K562 (cell line): ENCODE data around the gene SLC22A23. TPM values are rescaled to one million over a fixed set of nuclear protein-coding genes. Genes with fewer than 3 reads are reported as not detected.
A peak's percentile ranks its signal among the peaks of the same experiment; 100 is the strongest.

Experiments used
- E2F6 ChIP-seq, 2 experiments: IDR thresholded peaks; 2 replicates each; pipeline ENCODE4 v1.6.1; 2011; ENCODE audit warnings: borderline replicate concordance in 1 of 2, control low read depth in 1 of 2, low read depth in 1 of 2, low read length in 1 of 2, mild to moderate bottlenecking in 1 of 2, mixed read lengths in 1 of 2, moderate library complexity in 1 of 2; ENCODE audit not compliant: insufficient read depth in 1 of 2, insufficient read length in 1 of 2, poor library complexity in 1 of 2, severe bottlenecking in 1 of 2; ENCODE audit errors: extremely low read depth in 1 of 2
- MGA ChIP-seq: fragments of 450-650 bp; IDR thresholded peaks from 2 replicates; pipeline ENCODE4 v1.6.1; 2016; ENCODE audit warnings: mild to moderate bottlenecking, moderate library complexity
- PCBP2 ChIP-seq: fragments of 200-400 bp; formaldehyde crosslinking; IDR thresholded peaks from 2 replicates; pipeline ENCODE4 v1.6.1; 2018; ENCODE audit warnings: low read length, low read depth, mild to moderate bottlenecking, moderate library complexity; ENCODE audit not compliant: poor library complexity, severe bottlenecking
- POLR2G ChIP-seq: fragments of 200-400 bp; formaldehyde crosslinking; IDR thresholded peaks from 2 replicates; pipeline ENCODE4 v1.6.1; 2017; ENCODE audit warnings: low read depth, mild to moderate bottlenecking, antibody characterized with exemption, low read length, moderate library complexity
- ZNF316 ChIP-seq: fragments of 450-650 bp; IDR thresholded peaks from 2 replicates; pipeline ENCODE4 v1.6.1; 2016
- ZNF354B ChIP-seq: fragments of 250-450 bp; sonication (Bioruptor Pico); IDR thresholded peaks from 2 replicates; pipeline ENCODE4 v1.4.0; 2020
- ZNF431 ChIP-seq: sonication (generic); formaldehyde crosslinking; IDR thresholded peaks from 2 replicates; pipeline ENCODE4 v1.8.0; 2022; ENCODE audit warnings: mild to moderate bottlenecking, missing genetic modification reagents
- ZNF609 ChIP-seq: sonication (generic); formaldehyde crosslinking; IDR thresholded peaks from 2 replicates; pipeline ENCODE4 v1.8.1; 2023; ENCODE audit warnings: missing genetic modification reagents, mild to moderate bottlenecking, borderline replicate concordance
- polyA plus RNA-seq, 8 experiments: library from polyadenylated mRNA; depleted of rRNA in 4 of 8; stranded (reverse) in 5 of 8; unstranded in 3 of 8; fragments of >200 nt; fragmentation: Nextera tagmentation in 2 of 8; fragmentation: Illumina TruSeq in 1 of 8; extraction: Ambion mirVana in 2 of 8; extraction: Trizol in 1 of 8; gene quantifications; 2 replicates each; pipeline versions ENCODE4 v1.2.1 to v1.2.3, GENCODE V29; 2011 to 2014; ENCODE audit warnings: inconsistent platforms in 1 of 8, missing spikeins in 1 of 8
- total RNA-seq, 7 experiments: library from RNA; depleted of rRNA in 6 of 7; stranded (reverse); fragments of >200 nt in 6 of 7; fragmentation: Illumina TruSeq in 2 of 7; extraction: Trizol in 2 of 7; gene quantifications; 2 replicates each; pipeline versions ENCODE4 v1.2.1 to v1.2.3, GENCODE V29; 2011 to 2021; ENCODE audit warnings: low replicate concordance in 1 of 7

Gene SLC22A23
- total and polyA plus RNA-seq, 9 of the 15 experiments (the other 6 are each of a cell fraction or from before 2014, with no cell fraction given), result 0.30 to 8.7 (median 2.5) TPM

- peak; percentile 28 to 67 for TF ChIP-seq E2F6 (IDR thresholded peaks at IDR 0.05; ENCODE audit: borderline replicate concordance in 1 of 2, extremely low read depth in 1 of 2, insufficient read depth in 1 of 2, insufficient read length in 1 of 2, low read depth in 1 of 2, low read length in 1 of 2, poor library complexity in 1 of 2, severe bottlenecking in 1 of 2)
- TF ChIP-seq ZNF316, result no peak
- no peak; the same call in 1 of the 2 replicates for TF ChIP-seq ZNF431 (CRISPR knock-in tag)
- TF ChIP-seq PCBP2, result no peak
- TF ChIP-seq POLR2G, result peak; percentile 89
- no peak for TF ChIP-seq ZNF354B (CRISPR knock-in tag)
- TF ChIP-seq ZNF609 (CRISPR knock-in tag), result peak; percentile 82
- peak; percentile 41 for TF ChIP-seq MGA
Measured at GRCh38 chr6:3258720-3259490, 197.9 kb downstream of the SLC22A23 start, which contains the start of gene PSMG4 (continued).
